Psoas muscle (tissue), 8 donors: ENCODE data around the gene SLC5A12. TPM values are rescaled to one million over a fixed set of nuclear protein-coding genes. Genes with fewer than 3 reads are reported as not detected.

ENCODE experiments used
- ATAC-seq, 4 donors: fragments of 200-7000 bp; cut with Tn5 transposase; one replicate each; pipeline ENCODE4 v1.9.1; 2020; ENCODE audit warnings: moderate library complexity in 3 of 4, mild to moderate bottlenecking in 2 of 4
- DNase-seq, 2 donors: peaks; one replicate each; pipeline ENCODE4 v3.0.0-alpha.2; 2020
- H3K27ac ChIP-seq: fragments of 200-600 bp; one replicate; pipeline ENCODE4 v1.8.0; 2022
- H3K27me3 ChIP-seq, 3 donors: fragments of 200-600 bp in 1 of 3; one replicate each; pipeline versions ENCODE4 v1.6.1 to v1.8.0; 2013 to 2022; ENCODE audit warnings: low read length in 2 of 3, mild to moderate bottlenecking in 2 of 3, moderate library complexity in 1 of 3; ENCODE audit not compliant: insufficient read depth in 3 of 3
- H3K36me3 ChIP-seq, 2 donors: fragments of 200-600 bp in 1 of 2; one replicate each; pipeline versions ENCODE4 v1.6.1 to v1.8.0; 2013 to 2022; ENCODE audit warnings: low read depth in 1 of 2, mild to moderate bottlenecking in 1 of 2, moderate library complexity in 1 of 2; ENCODE audit not compliant: insufficient read depth in 1 of 2
- H3K4me1 ChIP-seq: fragments of 200-600 bp; one replicate; pipeline ENCODE4 v1.8.0; 2022
- H3K4me3 ChIP-seq: fragments of 200-600 bp; one replicate; pipeline ENCODE4 v1.8.0; 2022; ENCODE audit warnings: mild to moderate bottlenecking
- H3K9me3 ChIP-seq: fragments of 200-600 bp; one replicate; pipeline ENCODE4 v1.8.0; 2022
- WGBS, 3 donors: extraction: QIAGEN DNeasy Blood & Tissue Kit; methylation state at CpG; one replicate each; pipeline versions ENCODE4 v1.1.6 to v1.1.7; 2013; 5-methylcytosine and 5-hydroxymethylcytosine counted together
- intact Hi-C, 2 donors: fragments of 100-400 bp; cut with DNase I; formaldehyde crosslinking; loops; one replicate each; pipeline versions ENCODE4 v1.11.0 to v1.14.2; 2022
- polyA plus RNA-seq, 3 donors: library from polyadenylated mRNA; stranded (reverse); fragments of 200-250 nt; gene quantifications; one replicate each; pipeline ENCODE4 v1.2.3, GENCODE V29; 2013
- total RNA-seq, 4 donors: library from RNA; stranded (reverse); fragmentation: NEBNext Ultra II Directional in 2 of 4; extraction: Animal tissue kit (Norgen Biotek cat#: 25700) in 2 of 4; gene quantifications; one replicate each; pipeline versions ENCODE4 v1.2.1 to v1.2.4, GENCODE V29; 2021 to 2023
- TF ChIP-seq, protein P1 (sequence below): fragments of 200-600 bp; IDR thresholded peaks from one replicate; pipeline ENCODE4 v1.8.0; 2022; ENCODE audit warnings: antibody characterized with exemption
- donor health status: healthy with polysubstance abuse.
- donor health status: DM: no; HTN: no; CAD: no; lungs with moderate emphysema.
- donor health status: Bipolar disorder and iron deficiency.
- donor health status: healthy.
- donor health status: DM: yes; HTN: yes; CAD: no.
- donor health status: DM: no; HTN: no; CAD: no.
- donor health status: DM: no; HTN: no; CAD: no.
- donor health status: DM: yes; HTN: yes; CAD: no.

SLC5A12 gene
- total and polyA plus RNA-seq, 7 donors = 0.03 TPM; not detected in 6

DNA sequence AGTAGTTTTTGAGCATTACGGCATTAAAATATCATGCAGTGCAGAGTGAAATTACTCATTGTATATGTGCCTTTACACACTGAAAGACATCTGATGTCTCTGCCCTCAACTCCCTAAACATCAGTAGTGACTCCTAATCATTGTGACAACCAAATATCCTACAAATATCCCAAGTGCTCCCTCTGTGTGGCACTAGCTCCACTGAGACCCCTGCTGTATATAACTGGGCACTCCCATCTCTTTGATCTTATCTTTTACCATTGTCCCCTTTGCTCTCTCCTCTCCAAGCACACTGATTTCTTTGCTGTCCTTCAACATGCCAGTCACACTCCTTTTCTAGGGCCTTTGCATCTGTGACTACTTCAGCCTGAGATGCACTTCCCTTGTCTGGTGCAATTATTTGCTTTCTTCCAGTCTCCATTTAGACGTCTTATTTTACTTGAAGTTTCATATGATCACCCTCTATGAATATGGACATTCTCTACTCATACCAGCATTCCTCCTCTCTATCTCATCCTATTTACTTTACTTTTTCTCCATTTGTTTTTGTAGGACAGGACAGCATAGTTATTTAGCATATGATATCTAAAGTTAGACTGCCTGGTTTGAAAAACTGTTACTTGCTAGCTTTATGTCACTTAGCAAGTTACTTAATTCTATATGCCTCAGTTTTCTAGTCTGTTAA lies 2.4 kb downstream of the SLC5A12 start:
- no peaks in the 10 kb centered on the region for H3K36me3 ChIP-seq
- H3K27me3 ChIP-seq = peaks cover 0 to 2% (median 0%) of the 10 kb centered on the region in 3 donors
- TF ChIP-seq, protein P1, sequence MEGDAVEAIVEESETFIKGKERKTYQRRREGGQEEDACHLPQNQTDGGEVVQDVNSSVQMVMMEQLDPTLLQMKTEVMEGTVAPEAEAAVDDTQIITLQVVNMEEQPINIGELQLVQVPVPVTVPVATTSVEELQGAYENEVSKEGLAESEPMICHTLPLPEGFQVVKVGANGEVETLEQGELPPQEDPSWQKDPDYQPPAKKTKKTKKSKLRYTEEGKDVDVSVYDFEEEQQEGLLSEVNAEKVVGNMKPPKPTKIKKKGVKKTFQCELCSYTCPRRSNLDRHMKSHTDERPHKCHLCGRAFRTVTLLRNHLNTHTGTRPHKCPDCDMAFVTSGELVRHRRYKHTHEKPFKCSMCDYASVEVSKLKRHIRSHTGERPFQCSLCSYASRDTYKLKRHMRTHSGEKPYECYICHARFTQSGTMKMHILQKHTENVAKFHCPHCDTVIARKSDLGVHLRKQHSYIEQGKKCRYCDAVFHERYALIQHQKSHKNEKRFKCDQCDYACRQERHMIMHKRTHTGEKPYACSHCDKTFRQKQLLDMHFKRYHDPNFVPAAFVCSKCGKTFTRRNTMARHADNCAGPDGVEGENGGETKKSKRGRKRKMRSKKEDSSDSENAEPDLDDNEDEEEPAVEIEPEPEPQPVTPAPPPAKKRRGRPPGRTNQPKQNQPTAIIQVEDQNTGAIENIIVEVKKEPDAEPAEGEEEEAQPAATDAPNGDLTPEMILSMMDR = no peak
- DNase-seq (no peak), ATAC-seq (no peak)
- H3K27ac ChIP-seq = no peak overlapping the region
- no peaks in the 10 kb centered on the region for H3K9me3 ChIP-seq
- 67 to 91% (median 84%) methylated on average over 2 of the region's 2 CpGs for WGBS, 3 donors
- intact Hi-C loops = no loop called here
- H3K4me3 ChIP-seq = no peak overlapping the region
- H3K4me1 ChIP-seq = no peaks in the 10 kb centered on the region

DNA sequence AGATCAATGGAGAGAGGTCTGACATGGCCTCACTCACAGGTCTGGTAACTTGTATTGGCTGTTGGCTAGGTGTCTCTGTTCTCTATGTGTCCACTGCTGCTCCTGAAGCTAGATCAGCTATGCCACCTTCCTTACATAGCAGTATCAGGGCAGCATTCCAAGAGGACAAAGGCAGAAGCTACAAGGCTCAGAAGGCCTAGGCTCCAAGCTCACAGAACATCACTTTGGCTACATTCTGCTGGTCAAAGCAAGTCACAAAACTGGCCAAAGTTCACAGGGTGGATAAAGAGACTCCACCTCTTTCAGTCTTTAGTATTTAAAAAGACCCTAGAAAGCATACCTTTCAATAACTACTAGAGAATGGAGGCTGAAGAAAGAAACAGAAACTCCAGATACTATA lies 4.1 kb downstream of the SLC5A12 start:
- Histone ChIP-seq H3K4me3 (no peak overlapping the region), H3K27me3 (peaks cover 0 to 2% (median 0%) of the 10 kb centered on the region in 3 donors), H3K4me1 (no peaks in the 10 kb centered on the region), H3K9me3 (no peaks in the 10 kb centered on the region), H3K36me3 (no peaks in the 10 kb centered on the region), H3K27ac (no peak overlapping the region)
- intact Hi-C loops = no loop called here
- ATAC-seq (no peak), DNase-seq (no peak)
- TF ChIP-seq, protein P1 = no peak

DNA sequence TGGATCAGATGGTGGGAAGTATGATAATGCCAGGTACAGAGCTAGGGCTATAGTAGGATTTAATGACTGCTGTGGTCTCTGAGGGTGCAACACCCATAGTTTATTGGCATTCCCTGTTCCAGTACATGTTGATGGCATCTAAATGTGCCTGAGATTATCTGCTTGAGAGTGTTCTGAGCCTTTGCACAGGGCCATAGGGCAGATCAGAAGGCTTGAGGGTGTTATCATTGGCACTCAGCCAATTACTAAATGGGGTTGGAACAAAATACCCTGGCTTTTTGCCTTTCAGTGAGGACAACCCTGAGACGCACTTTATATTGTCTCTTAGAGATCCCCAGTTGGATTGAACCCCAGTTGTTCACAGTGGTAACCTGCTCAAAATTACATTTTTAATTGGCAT lies 6.7 kb downstream of the SLC5A12 start:
- Histone ChIP-seq H3K36me3 (no peaks in the 10 kb centered on the region), H3K4me1 (no peaks in the 10 kb centered on the region), H3K9me3 (no peaks in the 10 kb centered on the region), H3K27ac (no peak overlapping the region), H3K27me3 (peaks cover 0 to 2% (median 0%) of the 10 kb centered on the region in 3 donors), H3K4me3 (no peak overlapping the region)
- 13 to 20% (median 19%) methylated on average over 1 of the region's 1 CpG for WGBS, 3 donors
- ATAC-seq (no peak), DNase-seq (no peak)
- intact Hi-C loops = no loop called here
- TF ChIP-seq, protein P1 = no peak

DNA sequence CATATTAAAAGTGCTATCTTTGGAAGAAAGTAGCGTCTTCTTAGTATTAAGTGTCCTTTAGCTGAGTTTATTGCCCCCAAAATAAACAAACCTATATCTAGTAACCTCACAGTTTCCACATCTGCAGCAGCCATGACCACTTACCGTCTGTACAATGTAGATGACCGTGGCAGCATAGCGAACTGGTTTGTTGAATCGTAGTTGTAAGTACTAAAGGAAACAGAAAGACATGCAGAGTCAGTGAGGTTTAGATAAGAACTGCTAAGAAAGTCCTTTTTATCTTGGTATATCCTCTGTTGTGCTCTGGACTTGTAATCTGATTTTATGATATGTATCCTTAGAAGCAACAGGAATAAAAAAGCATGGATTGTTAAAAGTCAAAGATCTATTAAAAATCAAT lies 9.4 kb downstream of the SLC5A12 start:
- ATAC-seq = no peak
- Histone ChIP-seq H3K4me3 (no peak overlapping the region), H3K27me3 (peaks cover 0 to 2% (median 0%) of the 10 kb centered on the region in 3 donors), H3K9me3 (no peaks in the 10 kb centered on the region), H3K4me1 (no peaks in the 10 kb centered on the region), H3K36me3 (no peaks in the 10 kb centered on the region), H3K27ac (no peak overlapping the region)
- 62 to 76% (median 67%) methylated on average over 5 of the region's 5 CpGs for WGBS, 3 donors
- DNase-seq = no peak
- TF ChIP-seq, protein P1 = no peak
- intact Hi-C loops = no loop called here

DNA sequence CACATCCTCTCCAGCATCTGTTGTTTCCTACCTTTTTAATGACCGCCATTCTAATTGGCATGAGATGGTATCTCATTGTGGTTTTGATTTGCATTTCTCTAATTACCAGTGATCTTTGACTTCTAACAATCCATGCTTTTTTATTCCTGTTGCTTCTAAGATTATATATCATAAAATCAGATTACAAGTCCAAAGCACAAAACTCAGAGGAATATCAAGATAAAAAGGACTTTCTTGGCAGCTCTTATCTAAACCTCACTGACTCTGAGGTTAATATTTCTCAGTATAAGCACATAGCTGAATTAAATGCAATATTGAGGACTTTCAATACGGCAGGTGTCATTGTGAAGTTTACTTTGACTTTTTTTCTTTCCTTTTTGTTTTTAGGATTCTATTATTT lies 11.4 kb downstream of the SLC5A12 start:
- Histone ChIP-seq H3K4me3 (no peak overlapping the region), H3K27ac (no peak overlapping the region), H3K4me1 (no peaks in the 10 kb centered on the region), H3K9me3 (no peaks in the 10 kb centered on the region), H3K36me3 (no peaks in the 10 kb centered on the region), H3K27me3 (peaks cover 0 to 2% (median 0%) of the 10 kb centered on the region in 3 donors)
- DNase-seq (no peak), ATAC-seq (no peak)
- 87 to 93% (median 88%) methylated on average over 2 of the region's 2 CpGs for WGBS, 3 donors
- TF ChIP-seq, protein P1 = no peak
- intact Hi-C loops = no loop called here
